A549 (cell line): ENCODE results near the gene SPANXN4. TPM values are rescaled to one million over a fixed set of nuclear protein-coding genes. Genes with fewer than 3 reads are reported as not detected.

Experiments used
- ATAC-seq, 2 experiments: fragments of 200-7000 bp in 1 of 2; fragments of >200 bp in 1 of 2; cut with Nextera tagmentation in 1 of 2; cut with Tn5 transposase in 1 of 2; 3 replicates each; pipeline versions ENCODE4 v1.8.0 to v1.9.1; 2018 to 2020; ENCODE audit warnings: mild to moderate bottlenecking in 1 of 2, moderate library complexity in 1 of 2
- CTCF ChIA-PET: fragments of 300-600 bp; sonication (Branson Sonifier 250); formaldehyde crosslinking; extraction: SDS; loops from one replicate; lab custom pipeline; 2021; ENCODE audit warnings: antibody characterized with exemption, inconsistent platforms; lab: Yijun Ruan, JAX
- POLR2A ChIA-PET: fragments of 350-600 bp; formaldehyde crosslinking; extraction: SDS; loops from one replicate; lab custom pipeline; 2021; ENCODE audit warnings: antibody characterized with exemption, inconsistent platforms; lab: Yijun Ruan, JAX
- DNase-seq, 2 experiments: peaks; one replicate each; pipeline versions ENCODE4 v3.0.0 to v3.0.0-alpha.2; 2011 to 2016; ENCODE audit warnings: low read depth in 1 of 2, low spot score in 1 of 2
- FAIRE-seq: peaks from 2 replicates; lab custom pipeline; 2011; peaks lifted over from hg19 to GRCh38; lab: Jason Lieb, UNC
- H3K27ac ChIP-seq, 2 experiments: fragments of >200 bp; sonication (Bioruptor Twin); formaldehyde crosslinking; 3 replicates each; pipeline ENCODE4 v1.5.1; 2016 to 2017
- H3K4me1 ChIP-seq: fragments of >200 bp; sonication (Bioruptor Twin); formaldehyde crosslinking; 3 replicates; pipeline ENCODE4 v1.6.1; 2016
- H3K4me2 ChIP-seq: fragments of >200 bp; sonication (Bioruptor Twin); formaldehyde crosslinking; 3 replicates; pipeline ENCODE4 v1.6.1; 2016
- H3K4me3 ChIP-seq: fragments of >200 bp; sonication (Bioruptor Twin); formaldehyde crosslinking; 3 replicates; pipeline ENCODE4 v1.5.1; 2016
- H3K9me3 ChIP-seq: fragments of >200 bp; sonication (Bioruptor Twin); formaldehyde crosslinking; 3 replicates; pipeline ENCODE4 v1.6.1; 2016
- BCL3 ChIP-seq: fragments of >200 bp; sonication (Bioruptor Twin); formaldehyde crosslinking; IDR thresholded peaks from 3 replicates; pipeline ENCODE4 v1.6.1; 2016
- CHD2 ChIP-seq: fragments of 150-350 bp; IDR thresholded peaks from 2 replicates; pipeline ENCODE4 v1.6.1; 2014; ENCODE audit warnings: low read length; ENCODE audit not compliant: partially characterized antibody
- CHD4 ChIP-seq: fragments of 200-600 bp; sonication (generic); IDR thresholded peaks from 2 replicates; pipeline ENCODE4 v1.6.1; 2016; ENCODE audit warnings: antibody characterized with exemption, mild to moderate bottlenecking, borderline replicate concordance
- EP300 ChIP-seq, 2 experiments: fragments of >200 bp; sonication (Bioruptor Twin); formaldehyde crosslinking; IDR thresholded peaks; 2 replicates in 1 of 2; 3 replicates in 1 of 2; pipeline ENCODE4 v1.6.1; 2016 to 2017
- FOSB ChIP-seq: fragments of 250-450 bp; sonication (Bioruptor Pico); IDR thresholded peaks from 2 replicates; pipeline ENCODE4 v1.5.0; 2020; ENCODE audit warnings: mild to moderate bottlenecking, moderate library complexity
- FOSL2 ChIP-seq, 2 experiments: fragments of 450-650 bp in 1 of 2; fragments of >200 bp in 1 of 2; sonication (Bioruptor Twin) in 1 of 2; formaldehyde crosslinking; IDR thresholded peaks; 2 replicates each; pipeline versions ENCODE4 v1.5.0 to v1.6.1; 2016 to 2020; ENCODE audit warnings: mild to moderate bottlenecking in 1 of 2, moderate library complexity in 1 of 2
- FOXS1 ChIP-seq: fragments of 250-450 bp; sonication (Bioruptor Pico); IDR thresholded peaks from 2 replicates; pipeline ENCODE4 v1.5.0; 2020; ENCODE audit warnings: mild to moderate bottlenecking, moderate library complexity
- GATA3 ChIP-seq: IDR thresholded peaks from 2 replicates; pipeline ENCODE4 v1.6.1; 2012; ENCODE audit warnings: borderline replicate concordance
- HDAC2 ChIP-seq: fragments of 200-600 bp; sonication (generic); IDR thresholded peaks from 2 replicates; pipeline ENCODE4 v1.6.1; 2016
- HOXB13 ChIP-seq: fragments of 250-450 bp; sonication (Bioruptor Pico); IDR thresholded peaks from 2 replicates; pipeline ENCODE4 v1.5.0; 2020; ENCODE audit warnings: low read depth, mild to moderate bottlenecking, moderate library complexity
- HOXB5 ChIP-seq: fragments of 250-450 bp; sonication (Bioruptor Pico); IDR thresholded peaks from 2 replicates; pipeline ENCODE4 v1.5.0; 2020; ENCODE audit warnings: mild to moderate bottlenecking, moderate library complexity
- KDM1A ChIP-seq: fragments of 200-600 bp; sonication (generic); IDR thresholded peaks from 2 replicates; pipeline ENCODE4 v1.6.1; 2016; ENCODE audit warnings: low read depth, mild to moderate bottlenecking
- NPAS2 ChIP-seq: fragments of 250-450 bp; sonication (Bioruptor Pico); IDR thresholded peaks from 2 replicates; pipeline ENCODE4 v1.8.0; 2022; ENCODE audit warnings: mild to moderate bottlenecking, moderate library complexity, borderline replicate concordance
- NR3C1 ChIP-seq: fragments of >200 bp; sonication (Bioruptor Twin); formaldehyde crosslinking; IDR thresholded peaks from 3 replicates; pipeline ENCODE4 v1.6.1; 2017
- POLR2AphosphoS2 ChIP-seq: conservative IDR thresholded peaks from 2 replicates; pipeline ENCODE4 v1.6.1; 2012; ENCODE audit warnings: low read length, improper control_type of control experiment, inconsistent platforms
- RARB ChIP-seq: fragments of 250-450 bp; sonication (Bioruptor Pico); IDR thresholded peaks from 2 replicates; pipeline ENCODE4 v1.8.0; 2021; ENCODE audit warnings: mild to moderate bottlenecking, moderate library complexity
- RCOR1 ChIP-seq: fragments of 150-350 bp; IDR thresholded peaks from 2 replicates; pipeline ENCODE4 v1.6.1; 2014; ENCODE audit warnings: antibody characterized with exemption, low read length, low read depth
- RFX5 ChIP-seq: fragments of 450-650 bp; IDR thresholded peaks from 2 replicates; pipeline ENCODE4 v1.7.1; 2014; ENCODE audit warnings: antibody characterized with exemption, mild to moderate bottlenecking, moderate library complexity
- RNF2 ChIP-seq: fragments of 200-600 bp; sonication (generic); IDR thresholded peaks from 2 replicates; pipeline ENCODE4 v1.6.1; 2016; ENCODE audit warnings: low read depth, mild to moderate bottlenecking, antibody characterized with exemption, moderate library complexity, borderline replicate concordance
- SMC3 ChIP-seq: fragments of >200 bp; sonication (Bioruptor Twin); formaldehyde crosslinking; IDR thresholded peaks from 3 replicates; pipeline ENCODE4 v1.6.1; 2018; ENCODE audit warnings: inconsistent platforms
- SREBF2 ChIP-seq: fragments of 450-650 bp; IDR thresholded peaks from 2 replicates; pipeline ENCODE4 v1.6.1; 2014; ENCODE audit warnings: mild to moderate bottlenecking, moderate library complexity
- TP53 ChIP-seq: fragments of 250-450 bp; sonication (Bioruptor Pico); IDR thresholded peaks from 2 replicates; pipeline ENCODE4 v1.5.0; 2021; ENCODE audit warnings: mild to moderate bottlenecking, moderate library complexity
- ZC3H11A ChIP-seq: fragments of 450-650 bp; IDR thresholded peaks from 2 replicates; pipeline ENCODE4 v1.6.1; 2014; ENCODE audit warnings: antibody characterized with exemption, mild to moderate bottlenecking
- ZFP36 ChIP-seq: fragments of 450-650 bp; IDR thresholded peaks from 2 replicates; pipeline ENCODE4 v1.6.1; 2014; ENCODE audit warnings: borderline replicate concordance; ENCODE audit not compliant: partially characterized antibody
- ZNF302 ChIP-seq: fragments of 250-450 bp; sonication (Bioruptor Pico); IDR thresholded peaks from 2 replicates; pipeline ENCODE4 v1.9.0; 2021; ENCODE audit warnings: inconsistent platforms, mild to moderate bottlenecking, moderate library complexity
- WGBS: methylation state at CpG from one replicate; pipeline ENCODE4 v1.1.6; 2017; ENCODE audit errors: missing lambda C conversion rate; 5-methylcytosine and 5-hydroxymethylcytosine counted together
- polyA plus RNA-seq, 4 experiments: library from polyadenylated mRNA; depleted of rRNA in 3 of 4; stranded (reverse); fragments of >200 nt; fragmentation: RNase III in 1 of 4; extraction: RNeasy Plus Mini Kit Qiagen cat#74134 plus additional on column Dnase treatment in 1 of 4; gene quantifications; 2 replicates in 3 of 4; 3 replicates in 1 of 4; pipeline ENCODE4 v1.2.3, GENCODE V29; 2011 to 2017
- TF ChIP-seq, protein P1 (sequence below): fragments of 450-650 bp; IDR thresholded peaks from 2 replicates; pipeline ENCODE4 v1.6.1; 2014; ENCODE audit warnings: antibody characterized with exemption
- TF ChIP-seq, protein P2 (sequence below): fragments of >200 bp; sonication (Bioruptor Twin); formaldehyde crosslinking; IDR thresholded peaks from 2 replicates; pipeline ENCODE4 v1.6.1; 2016

The SPANXN4 gene
- polyA plus RNA-seq, 2 of the 4 experiments (the other 2 are of a cell fraction) = not detected

GRCh38 chrX:143058120-143058519 is 32.4 kb downstream of the SPANXN4 start:
- Histone ChIP-seq H3K4me3 (no peak overlapping the region), H3K9me3 (no peaks in the 10 kb centered on the region), H3K4me2 (no peak overlapping the region), H3K27ac (no peak overlapping the region), H3K4me1 (no peaks in the 10 kb centered on the region)
- ChIA-PET CTCF (no interaction called here), POLR2A (no interaction called here)
- no peak for FAIRE-seq
- no peak for DNase-seq
- TF ChIP-seq BCL3 (no peak), ZC3H11A (no peak), POLR2AphosphoS2 (no peak), HDAC2 (no peak), ZFP36 (no peak), NPAS2 (CRISPR knock-in tag) (no peak), EP300 (IDR thresholded peaks at IDR 0.05) (no peak), NR3C1 (no peak), GATA3 (no peak), SREBF2 (no peak), FOXS1 (CRISPR knock-in tag) (no peak), KDM1A (no peak), RNF2 (no peak), HOXB13 (CRISPR knock-in tag) (no peak), RARB (CRISPR knock-in tag) (no peak)
- TF ChIP-seq, protein P1, sequence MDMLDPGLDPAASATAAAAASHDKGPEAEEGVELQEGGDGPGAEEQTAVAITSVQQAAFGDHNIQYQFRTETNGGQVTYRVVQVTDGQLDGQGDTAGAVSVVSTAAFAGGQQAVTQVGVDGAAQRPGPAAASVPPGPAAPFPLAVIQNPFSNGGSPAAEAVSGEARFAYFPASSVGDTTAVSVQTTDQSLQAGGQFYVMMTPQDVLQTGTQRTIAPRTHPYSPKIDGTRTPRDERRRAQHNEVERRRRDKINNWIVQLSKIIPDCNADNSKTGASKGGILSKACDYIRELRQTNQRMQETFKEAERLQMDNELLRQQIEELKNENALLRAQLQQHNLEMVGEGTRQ = no peak
- 83% methylated on average over 2 of the region's 4 CpGs for WGBS
- ATAC-seq = no peak

- no peak for FAIRE-seq
Observed at GRCh38 chrX:143081231-143081630, 55.5 kb downstream of the SPANXN4 start.

DNA sequence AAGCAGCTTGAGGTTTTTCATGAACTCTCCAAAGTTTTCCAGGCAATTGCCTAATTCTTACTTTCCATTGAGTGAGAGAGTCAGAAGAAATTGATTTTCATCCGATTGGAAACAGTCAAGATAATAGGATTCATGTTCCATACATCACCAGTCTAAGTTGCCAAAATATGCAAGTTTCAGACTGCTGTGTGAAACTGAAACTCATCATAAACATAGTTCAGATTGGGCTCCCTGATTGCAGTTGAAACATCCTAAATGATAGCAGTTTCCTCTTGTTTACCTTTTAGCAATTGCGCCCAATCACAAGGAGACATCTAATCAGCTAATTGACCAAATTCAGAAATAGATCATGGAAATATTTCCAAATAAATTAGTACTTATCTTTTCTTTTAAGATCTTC is 56.8 kb downstream of the SPANXN4 start:
- TF ChIP-seq HOXB5 (CRISPR knock-in tag) (no peak), RCOR1 (no peak), NR3C1 (no peak), FOSB (CRISPR knock-in tag) (no peak), CHD2 (no peak), FOXS1 (CRISPR knock-in tag) (no peak)
- no peak overlapping the region for H3K4me2 ChIP-seq
- FAIRE-seq (no peak), DNase-seq (no peak), ATAC-seq (no peak)
- no peaks in the 10 kb centered on the region for H3K4me1 ChIP-seq
- no peak overlapping the region for H3K27ac ChIP-seq
- H3K4me3 ChIP-seq = no peak overlapping the region
- H3K9me3 ChIP-seq = no peaks in the 10 kb centered on the region
- 37% methylated on average over 2 of the region's 2 CpGs for WGBS
- ChIA-PET CTCF (no interaction called here), POLR2A (no interaction called here)

More at GRCh38 chrX:143081231-143081630, 55.5 kb downstream of the SPANXN4 start:
- 27% methylated on average over 3 of the region's 3 CpGs for WGBS
- TF ChIP-seq CHD4 (no peak), HDAC2 (no peak), SMC3 (no peak), RFX5 (no peak), RNF2 (no peak), SREBF2 (no peak), TP53 (CRISPR knock-in tag) (no peak), ZNF302 (CRISPR knock-in tag) (no peak), FOSL2 (IDR thresholded peaks at IDR 0.05) (no peak), FOSL2 (CRISPR knock-in tag; IDR thresholded peaks at IDR 0.05) (no peak)
- TF ChIP-seq, protein P2, sequence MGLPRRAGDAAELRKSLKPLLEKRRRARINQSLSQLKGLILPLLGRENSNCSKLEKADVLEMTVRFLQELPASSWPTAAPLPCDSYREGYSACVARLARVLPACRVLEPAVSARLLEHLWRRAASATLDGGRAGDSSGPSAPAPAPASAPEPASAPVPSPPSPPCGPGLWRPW = no peak
- TF ChIP-seq, all 56 proteins: peak for 0
- Histone ChIP-seq H3K9me3 (no peaks in the 10 kb centered on the region), H3K4me2 (no peak overlapping the region), H3K4me3 (no peak overlapping the region), H3K27ac (no peak overlapping the region), H3K4me1 (no peaks in the 10 kb centered on the region)
- ChIA-PET POLR2A (no interaction called here), CTCF (no interaction called here)
- DNase-seq (no peak), ATAC-seq (no peak)
